H1 (cell line): ENCODE data around the gene DBNDD1. TPM values are rescaled to one million over a fixed set of nuclear protein-coding genes. Genes with fewer than 3 reads are reported as not detected.

Source experiments
- CTCF ChIA-PET: fragments of 300-600 bp; sonication (Branson Sonifier 250); formaldehyde crosslinking; loops from one replicate; lab custom pipeline; 2021; ENCODE audit not compliant: partially characterized antibody; lab: Charles Lee
- POLR2A ChIA-PET: fragments of 300-600 bp; sonication (Branson Sonifier 250); formaldehyde crosslinking; loops from one replicate; lab custom pipeline; 2021; ENCODE audit warnings: inconsistent platforms; ENCODE audit not compliant: partially characterized antibody; lab: Charles Lee
- DNase-seq, 2 experiments: peaks; one replicate each; pipeline versions ENCODE4 v3.0.0 to v3.0.0-alpha.2; 2010 to 2022; ENCODE audit warnings: low spot score in 2 of 2, low read depth in 1 of 2, mixed read lengths in 1 of 2
- FAIRE-seq: peaks from 2 replicates; lab custom pipeline; 2011; peaks lifted over from hg19 to GRCh38; lab: Jason Lieb, UNC
- H2AFZ ChIP-seq: 2 replicates; pipeline ENCODE4 v1.8.1; 2012; ENCODE audit warnings: low read length, inconsistent platforms
- H2AK5ac ChIP-seq: 2 replicates; pipeline ENCODE4 v1.6.1; 2013; ENCODE audit warnings: low read depth, low read length
- H2BK120ac ChIP-seq: replicated peaks from 2 replicates; pipeline ENCODE3; 2013; ENCODE audit warnings: low read depth, low read length, inconsistent platforms
- H2BK12ac ChIP-seq: 2 replicates; pipeline ENCODE4 v1.6.1; 2013; ENCODE audit warnings: low read depth, low read length
- H2BK15ac ChIP-seq: 2 replicates; pipeline ENCODE4 v1.6.1; 2013; ENCODE audit warnings: low read length
- H2BK20ac ChIP-seq: 2 replicates; pipeline ENCODE4 v1.6.1; 2013; ENCODE audit warnings: low read length
- H2BK5ac ChIP-seq: 2 replicates; pipeline ENCODE4 v1.6.1; 2013; ENCODE audit warnings: low read depth, low read length
- H3K14ac ChIP-seq: 2 replicates; pipeline ENCODE4 v1.6.1; 2013; ENCODE audit warnings: inconsistent platforms; ENCODE audit not compliant: insufficient read length
- H3K18ac ChIP-seq: 2 replicates; pipeline ENCODE4 v1.6.1; 2013; ENCODE audit warnings: low read length; ENCODE audit errors: extremely low read depth
- H3K23ac ChIP-seq: 2 replicates; pipeline ENCODE4 v1.6.1; 2013; ENCODE audit warnings: inconsistent platforms; ENCODE audit not compliant: insufficient read length
- H3K23me2 ChIP-seq: 2 replicates; pipeline ENCODE4 v1.6.1; 2013; ENCODE audit warnings: low read depth, low read length
- H3K27ac ChIP-seq: 2 replicates; pipeline ENCODE4 v1.6.1; 2011; ENCODE audit warnings: low read depth, low read length, inconsistent platforms
- H3K27me3 ChIP-seq, 4 experiments: replicated peaks in 1 of 4; 1 replicate in 1 of 4; 2 replicates in 3 of 4; pipeline versions ENCODE4 v1.6.1 to v1.8.1; 2011 to 2013; ENCODE audit warnings: low read length in 3 of 4, mild to moderate bottlenecking in 3 of 4, inconsistent platforms in 2 of 4, mixed read lengths in 2 of 4, moderate library complexity in 1 of 4; ENCODE audit not compliant: control insufficient read depth in 3 of 4, insufficient read depth in 3 of 4; ENCODE audit errors: extremely low read depth in 1 of 4
- H3K36me3 ChIP-seq, 4 experiments: 2 replicates each; pipeline versions ENCODE4 v1.6.1 to v1.8.1; 2011 to 2013; ENCODE audit warnings: mild to moderate bottlenecking in 4 of 4, low read length in 3 of 4, moderate library complexity in 2 of 4, control low read depth in 1 of 4, inconsistent platforms in 1 of 4; ENCODE audit not compliant: insufficient read depth in 4 of 4, control insufficient read depth in 2 of 4
- H3K4ac ChIP-seq: replicated peaks from 2 replicates; pipeline ENCODE3; 2013; ENCODE audit warnings: low read length, low read depth, mixed read lengths, inconsistent platforms; ENCODE audit not compliant: insufficient read length
- H3K4me1 ChIP-seq, 4 experiments: replicated peaks in 1 of 4; 1 replicate in 1 of 4; 2 replicates in 3 of 4; pipeline versions ENCODE4 v1.6.1 to v1.8.1; 2011 to 2013; ENCODE audit warnings: low read length in 3 of 4, inconsistent platforms in 2 of 4, mixed read lengths in 1 of 4; ENCODE audit not compliant: insufficient read depth in 4 of 4, control insufficient read depth in 3 of 4
- H3K4me2 ChIP-seq, 2 experiments: 2 replicates each; pipeline versions ENCODE4 v1.6.1 to v1.8.1; 2011 to 2013; ENCODE audit warnings: low read depth in 2 of 2, low read length in 2 of 2, control low read depth in 1 of 2, inconsistent platforms in 1 of 2, mild to moderate bottlenecking in 1 of 2; ENCODE audit not compliant: insufficient read depth in 1 of 2
- H3K4me3 ChIP-seq, 4 experiments: fragments of 200-600, 300-600 bp in 1 of 4; sonication (generic), shearing (Covaris generic), sonication (Bioruptor Twin) in 1 of 4; 2 replicates each; pipeline versions ENCODE4 v1.5.1 to v1.8.1; 2011 to 2016; ENCODE audit warnings: low read length in 4 of 4, low read depth in 3 of 4, control low read depth in 2 of 4, inconsistent platforms in 2 of 4, mild to moderate bottlenecking in 2 of 4, mixed read lengths in 1 of 4, moderate library complexity in 1 of 4; ENCODE audit not compliant: insufficient read depth in 2 of 4; ENCODE audit errors: extremely low read depth in 1 of 4
- H3K56ac ChIP-seq: replicated peaks from 2 replicates; pipeline ENCODE3; 2013; ENCODE audit warnings: low read depth, mild to moderate bottlenecking, mixed read lengths, low read length, inconsistent platforms; ENCODE audit not compliant: insufficient read length
- H3K79me1 ChIP-seq: 2 replicates; pipeline ENCODE4 v1.6.1; 2013; ENCODE audit warnings: low read depth, low read length, control low read depth
- H3K79me2 ChIP-seq, 2 experiments: 2 replicates each; pipeline versions ENCODE4 v1.6.1 to v1.8.1; 2012 to 2013; ENCODE audit warnings: low read length in 2 of 2, mild to moderate bottlenecking in 2 of 2, inconsistent platforms in 1 of 2; ENCODE audit not compliant: insufficient read depth in 2 of 2, control insufficient read depth in 1 of 2
- H3K9ac ChIP-seq, 4 experiments: replicated peaks in 1 of 4; 1 replicate in 1 of 4; 2 replicates in 3 of 4; pipeline versions ENCODE4 v1.6.1 to v1.8.1; 2011 to 2013; ENCODE audit warnings: low read depth in 3 of 4, low read length in 3 of 4, control low read depth in 2 of 4, mild to moderate bottlenecking in 2 of 4, moderate library complexity in 2 of 4, inconsistent platforms in 1 of 4; ENCODE audit errors: extremely low read depth in 1 of 4
- H3K9me3 ChIP-seq, 2 experiments: 2 replicates each; pipeline versions ENCODE4 v1.6.1 to v1.8.1; 2012 to 2013; ENCODE audit warnings: mild to moderate bottlenecking in 2 of 2, moderate library complexity in 2 of 2, control low read depth in 1 of 2, inconsistent platforms in 1 of 2, low read depth in 1 of 2, low read length in 1 of 2, mixed read lengths in 1 of 2; ENCODE audit not compliant: insufficient read depth in 2 of 2
- H4K20me1 ChIP-seq, 2 experiments: replicated peaks in 1 of 2; 2 replicates each; pipeline versions ENCODE3 to v1.8.1; 2011 to 2013; ENCODE audit warnings: inconsistent platforms in 2 of 2, low read length in 2 of 2, mild to moderate bottlenecking in 1 of 2; ENCODE audit not compliant: insufficient read depth in 2 of 2, control insufficient read depth in 1 of 2
- H4K5ac ChIP-seq: 2 replicates; pipeline ENCODE4 v1.6.1; 2013; ENCODE audit warnings: low read length, low read depth, mixed read lengths, inconsistent platforms; ENCODE audit not compliant: insufficient read length
- H4K8ac ChIP-seq: 2 replicates; pipeline ENCODE4 v1.8.0; 2013; ENCODE audit warnings: mild to moderate bottlenecking, moderate library complexity, low read length, inconsistent platforms; ENCODE audit not compliant: insufficient read depth; ENCODE audit errors: extremely low read depth
- H4K91ac ChIP-seq: replicated peaks from 2 replicates; pipeline ENCODE3; 2013; ENCODE audit warnings: low read length, mixed read lengths, inconsistent platforms; ENCODE audit not compliant: insufficient read length
- FOSL1 ChIP-seq: IDR thresholded peaks from 2 replicates; pipeline ENCODE4 v1.6.1; 2011; ENCODE audit warnings: mild to moderate bottlenecking, low read depth, low read length, moderate library complexity; ENCODE audit not compliant: insufficient read depth
- HDAC2 ChIP-seq, 2 experiments: fragments of 300-600 bp in 1 of 2; sonication (generic) in 1 of 2; IDR thresholded peaks; 2 replicates each; pipeline ENCODE4 v1.6.1; 2011 to 2012; ENCODE audit warnings: low read depth in 2 of 2, low read length in 2 of 2, mild to moderate bottlenecking in 2 of 2, moderate library complexity in 2 of 2, borderline replicate concordance in 1 of 2, inconsistent platforms in 1 of 2
- SUZ12 ChIP-seq: fragments of 200-600 bp; sonication (generic); IDR thresholded peaks from 2 replicates; pipeline ENCODE4 v1.6.1; 2012; ENCODE audit warnings: mild to moderate bottlenecking, inconsistent platforms, low read length, moderate library complexity, mixed read lengths
- WGBS, 2 experiments: shearing (Covaris generic) in 1 of 2; methylation state at CpG; one replicate each; pipeline versions ENCODE4 v1.1.6 to v1.1.7; 2013 to 2015; ENCODE audit warnings: low lambda C conversion rate in 2 of 2, mixed read lengths in 2 of 2, inconsistent platforms in 1 of 2, low coverage in 1 of 2, missing lambda C conversion rate in 1 of 2; ENCODE audit not compliant: insufficient replicate concordance in 2 of 2, insufficient coverage in 1 of 2, insufficient read length in 1 of 2; ENCODE audit errors: extremely low coverage in 1 of 2, missing lambda C conversion rate in 1 of 2; 5-methylcytosine and 5-hydroxymethylcytosine counted together
- polyA plus RNA-seq, 7 experiments: library from polyadenylated mRNA; depleted of rRNA in 3 of 7; stranded (reverse) in 5 of 7; unstranded in 2 of 7; fragments of >200 nt in 5 of 7; fragments of 200-250 nt in 2 of 7; gene quantifications; 1 replicate in 5 of 7; 2 replicates in 1 of 7; 4 replicates in 1 of 7; pipeline versions ENCODE4 v1.2.1 to v1.2.3, GENCODE V29; 2011 to 2013; ENCODE audit warnings: missing spikeins in 2 of 7, mixed read lengths in 2 of 7
- total RNA-seq: library from RNA; stranded (reverse); fragmentation: NEBNext Ultra II Directional; extraction: Animal tissue kit (Norgen Biotek cat#: 25700); gene quantifications from 2 replicates; pipeline ENCODE4 v1.2.1, GENCODE V29; 2021

The DBNDD1 gene
- total and polyA plus RNA-seq, 2 of the 8 experiments (the other 6 are each of a cell fraction or from before 2014, with no cell fraction given) = 69.9 to 92.6 TPM

GRCh38 chr16:89996178-89996489 is 23.1 kb downstream of the DBNDD1 start:
- CTCF ChIA-PET = no interaction called here
- H3K9ac ChIP-seq = peak overlapping the region in 1 of 4 experiments; percentile 50; a peak in 2 of 7 replicates
- TF ChIP-seq HDAC2 (IDR thresholded peaks at IDR 0.05; ENCODE audit: borderline replicate concordance in 1 of 2, low read depth in 2 of 2, low read length in 2 of 2) = no peak
- no peak for TF ChIP-seq SUZ12
- no peak for TF ChIP-seq FOSL1

More at GRCh38 chr16:89996178-89996489, 23.1 kb downstream of the DBNDD1 start:
- Histone ChIP-seq H2AK5ac (peak overlapping the region; percentile 97; the same call in 1 of the 2 replicates), H4K8ac (no peak overlapping the region), H3K36me3 (peaks cover 17 to 51% (median 32%) of the 10 kb centered on the region in 4 experiments), H2BK20ac (no peak overlapping the region), H3K9me3 (peaks cover 21 to 32% of the 10 kb centered on the region in 2 experiments), H3K79me2 (no peaks in the 10 kb centered on the region; a peak in 1 of 4 replicates), H3K56ac (no peak overlapping the region), H3K4me1 (no peaks in the 10 kb centered on the region), H4K20me1 (peaks cover 0 to 6% of the 10 kb centered on the region in 2 experiments), H3K27me3 (no peaks in the 10 kb centered on the region), H3K14ac (no peak overlapping the region), H2BK5ac (peak overlapping the region; percentile 96), H2BK120ac (no peak overlapping the region), H2AFZ (no peak overlapping the region), H2BK15ac (no peak overlapping the region), H3K23ac (no peak overlapping the region), H3K23me2 (no peaks in the 10 kb centered on the region; the same call in 1 of the 2 replicates), H3K79me1 (no peaks in the 10 kb centered on the region; the same call in 1 of the 2 replicates), H3K27ac (peak overlapping the region; percentile 92), H4K91ac (peak overlapping the region; percentile 8), H3K18ac (no peak overlapping the region), H3K4me2 (no peak overlapping the region), H3K4ac (no peak overlapping the region), H2BK12ac (peak overlapping the region; percentile 84; the same call in 1 of the 2 replicates), H3K4me3 (no peak overlapping the region), H4K5ac (peak overlapping the region; percentile 26)
- FAIRE-seq = no peak
- 100% methylated on average over 1 of the region's 1 CpG; no CpG with 5 or more reads in 1 of the 2 experiments for WGBS, 2 experiments
- no peak for DNase-seq
- POLR2A ChIA-PET = interaction anchor here (7.6 kb wide), 1 partner anchor 22 kb away, joined by 81 read pairs; the partner anchor contains the start of gene DBNDD1
